Measurements from ENCODE around the gene NEK1.
"Not testable (repeated sequence)": the region's sequence is repeated elsewhere in the genome, so short reads cannot be mapped to it uniquely, and the experiment has no call there.

NEK1 gene

GRCh38 chr4:169492436-169493163 is 119.8 kb downstream of the NEK1 start:
- WGBS = 68% methylated on average over 10 of the region's 10 CpGs
- Histone ChIP-seq H3K27me3 (ENCODE audit: insufficient read depth, low read length) (no peaks in the 10 kb centered on the region), H3K9me3 (ENCODE audit: insufficient read depth, low read depth, low read length) (no peaks in the 10 kb centered on the region), H3K9ac (ENCODE audit: low read depth, low read length) (no peak overlapping the region), H3K36me3 (ENCODE audit: insufficient read depth, low read length) (no peaks in the 10 kb centered on the region), H3K27ac (ENCODE audit: low read depth, low read length) (no peak overlapping the region), H3K4me1 (ENCODE audit: insufficient read depth, low read length) (no peaks in the 10 kb centered on the region), H3K4me3 (ENCODE audit: low read length) (no peak overlapping the region)

GRCh38 chr4:169491211-169491610 is 121.2 kb downstream of the NEK1 start:
- H3K4me3 ChIP-seq (ENCODE audit: low read length) = no peak overlapping the region
- no peak overlapping the region for H3K9ac ChIP-seq (ENCODE audit: low read depth, low read length)
- H3K9me3 ChIP-seq (ENCODE audit: insufficient read depth, low read depth, low read length) = no peaks in the 10 kb centered on the region
- no peak overlapping the region for H3K27ac ChIP-seq (ENCODE audit: low read depth, low read length)
- no peaks in the 10 kb centered on the region for H3K27me3 ChIP-seq (ENCODE audit: insufficient read depth, low read length)
- H3K4me1 ChIP-seq (ENCODE audit: insufficient read depth, low read length) = no peaks in the 10 kb centered on the region
- no peaks in the 10 kb centered on the region for H3K36me3 ChIP-seq (ENCODE audit: insufficient read depth, low read length)
- 100% methylated on average over 1 of the region's 1 CpG for WGBS

- Histone ChIP-seq H3K9me3 (ENCODE audit: insufficient read depth, low read depth, low read length) (no peaks in the 10 kb centered on the region), H3K27ac (ENCODE audit: low read depth, low read length) (no peak overlapping the region), H3K4me1 (ENCODE audit: insufficient read depth, low read length) (no peaks in the 10 kb centered on the region), H3K4me3 (ENCODE audit: low read length) (no peak overlapping the region), H3K9ac (ENCODE audit: low read depth, low read length) (no peak overlapping the region), H3K27me3 (ENCODE audit: insufficient read depth, low read length) (no peaks in the 10 kb centered on the region), H3K36me3 (ENCODE audit: insufficient read depth, low read length) (no peaks in the 10 kb centered on the region)
These were observed 123.1 kb downstream of the NEK1 start for GRCh38 chr4:169489306-169489705.

GRCh38 chr4:169485791-169486742 is 126.3 kb downstream of the NEK1 start:
- Histone ChIP-seq H3K9me3 (ENCODE audit: insufficient read depth, low read depth, low read length) (no peaks in the 10 kb centered on the region), H3K36me3 (ENCODE audit: insufficient read depth, low read length) (no peaks in the 10 kb centered on the region), H3K4me3 (ENCODE audit: low read length) (no peak overlapping the region), H3K9ac (ENCODE audit: low read depth, low read length) (no peak overlapping the region), H3K4me1 (ENCODE audit: insufficient read depth, low read length) (no peaks in the 10 kb centered on the region), H3K27me3 (ENCODE audit: insufficient read depth, low read length) (no peaks in the 10 kb centered on the region), H3K27ac (ENCODE audit: low read depth, low read length) (no peak overlapping the region)
- WGBS = 45% methylated on average over 7 of the region's 7 CpGs

GRCh38 chr4:169485086-169485485 is 127.3 kb downstream of the NEK1 start:
- Histone ChIP-seq H3K9me3 (ENCODE audit: insufficient read depth, low read depth, low read length) (no peaks in the 10 kb centered on the region), H3K4me3 (ENCODE audit: low read length) (no peak overlapping the region), H3K27me3 (ENCODE audit: insufficient read depth, low read length) (no peaks in the 10 kb centered on the region), H3K36me3 (ENCODE audit: insufficient read depth, low read length) (no peaks in the 10 kb centered on the region), H3K9ac (ENCODE audit: low read depth, low read length) (no peak overlapping the region), H3K4me1 (ENCODE audit: insufficient read depth, low read length) (no peaks in the 10 kb centered on the region), H3K27ac (ENCODE audit: low read depth, low read length) (no peak overlapping the region)

- Histone ChIP-seq H3K4me1 (ENCODE audit: insufficient read depth, low read length) (no peaks in the 10 kb centered on the region), H3K4me3 (ENCODE audit: low read length) (no peak overlapping the region), H3K27ac (ENCODE audit: low read depth, low read length) (no peak overlapping the region), H3K9ac (ENCODE audit: low read depth, low read length) (no peak overlapping the region), H3K27me3 (ENCODE audit: insufficient read depth, low read length) (no peaks in the 10 kb centered on the region), H3K9me3 (ENCODE audit: insufficient read depth, low read depth, low read length) (no peaks in the 10 kb centered on the region), H3K36me3 (ENCODE audit: insufficient read depth, low read length) (no peaks in the 10 kb centered on the region)
- 97% methylated on average over 3 of the region's 3 CpGs for WGBS
These were observed 127.9 kb downstream of the NEK1 start for GRCh38 chr4:169484485-169484884.

GRCh38 chr4:169464080-169464479 is 148.3 kb downstream of the NEK1 start:
- peaks cover 2% of the 10 kb centered on the region; the same call in 1 of the 2 replicates for H3K36me3 ChIP-seq (ENCODE audit: insufficient read depth, low read length)
- H3K27ac ChIP-seq (ENCODE audit: low read depth, low read length) = no peak overlapping the region
- no peaks in the 10 kb centered on the region for H3K9me3 ChIP-seq (ENCODE audit: insufficient read depth, low read depth, low read length)
- H3K4me3 ChIP-seq (ENCODE audit: low read length) = no peak overlapping the region
- no peaks in the 10 kb centered on the region for H3K4me1 ChIP-seq (ENCODE audit: insufficient read depth, low read length)
- no peak overlapping the region for H3K9ac ChIP-seq (ENCODE audit: low read depth, low read length)
- WGBS = 100% methylated on average over 2 of the region's 3 CpGs
- no peaks in the 10 kb centered on the region for H3K27me3 ChIP-seq (ENCODE audit: insufficient read depth, low read length)

GRCh38 chr4:169460081-169460480 is 152.3 kb downstream of the NEK1 start:
- Histone ChIP-seq H3K9me3 (ENCODE audit: insufficient read depth, low read depth, low read length) (no peaks in the 10 kb centered on the region), H3K9ac (ENCODE audit: low read depth, low read length) (no peak overlapping the region), H3K27me3 (ENCODE audit: insufficient read depth, low read length) (no peaks in the 10 kb centered on the region), H3K36me3 (ENCODE audit: insufficient read depth, low read length) (peaks cover 2% of the 10 kb centered on the region; the same call in 1 of the 2 replicates), H3K4me1 (ENCODE audit: insufficient read depth, low read length) (no peaks in the 10 kb centered on the region), H3K4me3 (ENCODE audit: low read length) (no peak overlapping the region), H3K27ac (ENCODE audit: low read depth, low read length) (no peak overlapping the region)
- WGBS = 96% methylated on average over 7 of the region's 7 CpGs

GRCh38 chr4:169458575-169458974 is 153.8 kb downstream of the NEK1 start:
- Histone ChIP-seq H3K9me3 (ENCODE audit: insufficient read depth, low read depth, low read length) (no peaks in the 10 kb centered on the region), H3K36me3 (ENCODE audit: insufficient read depth, low read length) (peaks cover 2% of the 10 kb centered on the region; the same call in 1 of the 2 replicates), H3K4me1 (ENCODE audit: insufficient read depth, low read length) (no peaks in the 10 kb centered on the region), H3K9ac (ENCODE audit: low read depth, low read length) (no peak overlapping the region), H3K4me3 (ENCODE audit: low read length) (no peak overlapping the region), H3K27ac (ENCODE audit: low read depth, low read length) (no peak overlapping the region), H3K27me3 (ENCODE audit: insufficient read depth, low read length) (no peaks in the 10 kb centered on the region)

- H3K4me1 ChIP-seq (ENCODE audit: insufficient read depth, low read length); H3K36me3 ChIP-seq (ENCODE audit: insufficient read depth, low read length); H3K9ac ChIP-seq (ENCODE audit: low read depth, low read length); H3K27me3 ChIP-seq (ENCODE audit: insufficient read depth, low read length); H3K9me3 ChIP-seq (ENCODE audit: insufficient read depth, low read depth, low read length); H3K4me3 ChIP-seq (ENCODE audit: low read length); H3K27ac ChIP-seq (ENCODE audit: low read depth, low read length): not testable (repeated sequence)
- 96% methylated on average over 1 of the region's 1 CpG for WGBS
These were observed 159.7 kb downstream of the NEK1 start for GRCh38 chr4:169452644-169453043.

GRCh38 chr4:169448935-169449334 is 163.4 kb downstream of the NEK1 start:
- H3K9ac ChIP-seq (ENCODE audit: low read depth, low read length); H3K36me3 ChIP-seq (ENCODE audit: insufficient read depth, low read length); H3K4me1 ChIP-seq (ENCODE audit: insufficient read depth, low read length); H3K4me3 ChIP-seq (ENCODE audit: low read length); H3K27ac ChIP-seq (ENCODE audit: low read depth, low read length); H3K27me3 ChIP-seq (ENCODE audit: insufficient read depth, low read length); H3K9me3 ChIP-seq (ENCODE audit: insufficient read depth, low read depth, low read length): not testable (repeated sequence)
- 86% methylated on average over 10 of the region's 10 CpGs for WGBS

Data from HUES64 (cell line).